GM21723 (cell line): ENCODE results near the gene HOXC6.
"Not testable (repeated sequence)": the region's sequence is repeated elsewhere in the genome, so short reads cannot be mapped to it uniquely, and the experiment has no call there.

ENCODE experiments used
- ATAC-seq: cut with Tn5 transposase; IDR thresholded peaks from one replicate; pipeline ENCODE4 v1.9.1; 2021; ENCODE audit warnings: mild to moderate bottlenecking, moderate library complexity; ENCODE audit not compliant: unreplicated experiment

HOXC6 gene

GRCh38 chr12:54038284-54038870 lies 10.1 kb downstream of the HOXC6 start:
- no peak for ATAC-seq

GRCh38 chr12:54038871-54039414 lies 10.7 kb downstream of the HOXC6 start:
- no peak for ATAC-seq

- ATAC-seq: no peak
These were observed 11.3 kb downstream of the HOXC6 start for GRCh38 chr12:54039417-54040147.

- no peak for ATAC-seq
These were observed 11.9 kb downstream of the HOXC6 start for GRCh38 chr12:54040148-54040494.

- no peak for ATAC-seq
These were observed 12.4 kb downstream of the HOXC6 start for GRCh38 chr12:54040648-54041047.

GRCh38 chr12:54041097-54041690 lies 13.0 kb downstream of the HOXC6 start:
- no peak for ATAC-seq

GRCh38 chr12:54042033-54042432 lies 13.8 kb downstream of the HOXC6 start:
- ATAC-seq: not testable (repeated sequence)

GRCh38 chr12:54042970-54043853 lies 15.0 kb downstream of the HOXC6 start:
- no peak for ATAC-seq

- no peak for ATAC-seq
These were observed 16.3 kb downstream of the HOXC6 start for GRCh38 chr12:54044425-54045103.

- no peak for ATAC-seq
These were observed 17.2 kb downstream of the HOXC6 start for GRCh38 chr12:54045401-54045800.

- no peak for ATAC-seq
These were observed 17.8 kb downstream of the HOXC6 start for GRCh38 chr12:54045868-54046521.

- no peak for ATAC-seq
These were observed 18.5 kb downstream of the HOXC6 start for GRCh38 chr12:54046809-54047159.

- ATAC-seq: no peak
These were observed 19.1 kb downstream of the HOXC6 start for GRCh38 chr12:54047160-54047963.

GRCh38 chr12:54047964-54048303 lies 19.7 kb downstream of the HOXC6 start:
- ATAC-seq: no peak

- no peak for ATAC-seq
These were observed 20.3 kb downstream of the HOXC6 start for GRCh38 chr12:54048406-54049093.

GRCh38 chr12:54049108-54049507 lies 20.9 kb downstream of the HOXC6 start:
- no peak for ATAC-seq

GRCh38 chr12:54050482-54050810 lies 22.2 kb downstream of the HOXC6 start:
- ATAC-seq: no peak

- no peak for ATAC-seq
These were observed 23.0 kb downstream of the HOXC6 start for GRCh38 chr12:54051026-54051842.
